Spleen (tissue), 7 donors: ENCODE measurements around the gene RABGEF1.

Experiments
- CTCF ChIP-seq, 11 experiments: fragments of 200-600 bp in 7 of 11; fragments of 450-650 bp in 4 of 11; sonication (generic) in 4 of 11; IDR thresholded peaks in 8 of 11; conservative IDR thresholded peaks in 3 of 11; 1 replicate in 7 of 11; 2 replicates in 4 of 11; pipeline versions ENCODE4 v1.4.0 to v1.8.0; 2016 to 2021; ENCODE audit warnings: antibody characterized with exemption in 11 of 11, inconsistent platforms in 4 of 11, mild to moderate bottlenecking in 1 of 11
- POLR2A ChIP-seq, 3 donors: fragments of 450-650 bp; IDR thresholded peaks; one replicate each; pipeline ENCODE4 v1.5.1; 2017; ENCODE audit warnings: antibody characterized with exemption in 3 of 3, mild to moderate bottlenecking in 1 of 3
- POLR2AphosphoS5 ChIP-seq, 3 donors: sonication (generic); formaldehyde crosslinking; IDR thresholded peaks; one replicate each; pipeline ENCODE4 v1.5.1; 2017; ENCODE audit warnings: antibody characterized with exemption in 3 of 3
- donor health status: DM: no; HTN: no; CAD: no; lungs with moderate emphysema.
- donor health status: DM: no; HTN: no; CAD: no.
- donor health status: DM: no; HTN: no; CAD: no.

GRCh38 chr7:66737667-66738066 lies 2.9 kb upstream of the RABGEF1 start:
- no peak for TF ChIP-seq CTCF (IDR thresholded peaks at IDR 0.05 in 8 of 11, conservative IDR thresholded peaks at IDR 0.05 in 3 of 11)
- no peak for TF ChIP-seq POLR2A (IDR thresholded peaks at IDR 0.05)
- peak in 1 of 3 donors; percentile 21 for TF ChIP-seq POLR2AphosphoS5 (IDR thresholded peaks at IDR 0.05)
